DOHH2 (cell line): ENCODE results near the gene ZNF469.

Source experiments
- H3F3A ChIP-seq: fragments of 200-600 bp; sonication (generic), shearing (Covaris generic); 2 replicates; pipeline ENCODE4 v1.6.0; 2016; ENCODE audit warnings: antibody characterized with exemption, mild to moderate bottlenecking; ENCODE audit not compliant: control insufficient read depth, insufficient read depth
- H3K27ac ChIP-seq: fragments of 200-600 bp; sonication (generic); 2 replicates; pipeline ENCODE4 v1.5.1; 2014; ENCODE audit warnings: low read depth, mild to moderate bottlenecking, low read length, moderate library complexity
- H3K27me3 ChIP-seq: fragments of 200-600 bp; sonication (generic); 2 replicates; pipeline ENCODE4 v1.6.1; 2014; ENCODE audit warnings: mild to moderate bottlenecking, low read length, mixed read lengths; ENCODE audit not compliant: control insufficient read depth
- H3K36me3 ChIP-seq: fragments of 200-600 bp; sonication (generic); 2 replicates; pipeline ENCODE4 v1.6.1; 2014; ENCODE audit warnings: mild to moderate bottlenecking, low read length, moderate library complexity, mixed read lengths; ENCODE audit not compliant: control insufficient read depth
- H3K4me1 ChIP-seq: fragments of 200-600 bp; sonication (generic); 2 replicates; pipeline ENCODE4 v1.6.1; 2014; ENCODE audit warnings: mild to moderate bottlenecking, low read length, mixed read lengths; ENCODE audit not compliant: control insufficient read depth
- H3K4me2 ChIP-seq: fragments of 200-600 bp; sonication (generic); 2 replicates; pipeline ENCODE4 v1.6.0; 2014; ENCODE audit warnings: mild to moderate bottlenecking, low read length, moderate library complexity
- H3K4me3 ChIP-seq: fragments of 200-600 bp; sonication (generic); 2 replicates; pipeline ENCODE4 v1.5.1; 2014; ENCODE audit warnings: mild to moderate bottlenecking, low read length, mixed read lengths
- H3K79me2 ChIP-seq: fragments of 200-600 bp; sonication (generic); 2 replicates; pipeline ENCODE4 v1.6.1; 2014; ENCODE audit warnings: mild to moderate bottlenecking, low read length, mixed read lengths; ENCODE audit not compliant: control insufficient read depth
- H3K9me2 ChIP-seq: fragments of 200-600 bp; sonication (generic); replicated peaks from 2 replicates; pipeline ENCODE4 v1.6.1; 2014; ENCODE audit warnings: mild to moderate bottlenecking, low read length, mixed read lengths; ENCODE audit not compliant: control insufficient read depth
- H3K9me3 ChIP-seq: fragments of 200-600 bp; sonication (generic); 2 replicates; pipeline ENCODE4 v1.6.1; 2014; ENCODE audit warnings: antibody characterized with exemption, low read length, mixed read lengths; ENCODE audit not compliant: control insufficient read depth, insufficient read depth
- H4K20me1 ChIP-seq: fragments of 200-600 bp; sonication (generic); 2 replicates; pipeline ENCODE4 v1.6.0; 2014; ENCODE audit warnings: low read depth, mild to moderate bottlenecking, antibody characterized with exemption, low read length, moderate library complexity; ENCODE audit not compliant: control insufficient read depth, insufficient read depth
- EZH2phosphoT487 ChIP-seq: fragments of 200-600 bp; sonication (generic); IDR thresholded peaks from 2 replicates; pipeline ENCODE4 v1.6.1; 2017; ENCODE audit warnings: borderline replicate concordance, mild to moderate bottlenecking, antibody characterized with exemption, low read length, moderate library complexity, mixed read lengths
- TF ChIP-seq, protein P1 (sequence below): fragments of 200-600 bp; sonication (generic); IDR thresholded peaks from one replicate; pipeline ENCODE4 v1.5.1; 2014; ENCODE audit warnings: antibody characterized with exemption, mild to moderate bottlenecking, low read depth, low read length; ENCODE audit not compliant: poor library complexity, severe bottlenecking

The ZNF469 gene

DNA sequence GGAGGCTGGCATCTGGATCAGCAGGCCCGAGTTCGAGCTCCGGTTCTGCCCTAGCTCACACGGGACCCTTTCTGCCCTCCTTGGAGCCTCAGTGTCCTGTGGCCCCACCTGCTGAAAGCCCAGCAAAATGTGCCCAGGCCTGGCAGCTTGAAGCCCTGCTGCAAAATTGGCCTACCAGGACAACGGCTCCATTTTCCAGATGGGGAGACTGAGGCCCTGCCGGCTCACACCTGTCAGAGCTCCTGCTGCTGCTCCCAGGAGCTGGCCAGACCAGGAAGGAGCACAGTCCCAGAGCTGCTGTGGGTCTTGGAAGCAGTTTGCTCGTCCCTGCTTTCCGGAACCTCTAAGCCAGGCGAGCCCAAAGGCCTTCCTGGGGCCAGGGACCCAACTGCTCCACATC is 17.4 kb downstream of the ZNF469 start:
- no peak overlapping the region for H3K4me2 ChIP-seq
- no peaks in the 10 kb centered on the region for H3K36me3 ChIP-seq
- no peaks in the 10 kb centered on the region for H3K79me2 ChIP-seq
- H4K20me1 ChIP-seq: no peaks in the 10 kb centered on the region
- no peaks in the 10 kb centered on the region for H3K9me3 ChIP-seq
- TF ChIP-seq, protein P1, sequence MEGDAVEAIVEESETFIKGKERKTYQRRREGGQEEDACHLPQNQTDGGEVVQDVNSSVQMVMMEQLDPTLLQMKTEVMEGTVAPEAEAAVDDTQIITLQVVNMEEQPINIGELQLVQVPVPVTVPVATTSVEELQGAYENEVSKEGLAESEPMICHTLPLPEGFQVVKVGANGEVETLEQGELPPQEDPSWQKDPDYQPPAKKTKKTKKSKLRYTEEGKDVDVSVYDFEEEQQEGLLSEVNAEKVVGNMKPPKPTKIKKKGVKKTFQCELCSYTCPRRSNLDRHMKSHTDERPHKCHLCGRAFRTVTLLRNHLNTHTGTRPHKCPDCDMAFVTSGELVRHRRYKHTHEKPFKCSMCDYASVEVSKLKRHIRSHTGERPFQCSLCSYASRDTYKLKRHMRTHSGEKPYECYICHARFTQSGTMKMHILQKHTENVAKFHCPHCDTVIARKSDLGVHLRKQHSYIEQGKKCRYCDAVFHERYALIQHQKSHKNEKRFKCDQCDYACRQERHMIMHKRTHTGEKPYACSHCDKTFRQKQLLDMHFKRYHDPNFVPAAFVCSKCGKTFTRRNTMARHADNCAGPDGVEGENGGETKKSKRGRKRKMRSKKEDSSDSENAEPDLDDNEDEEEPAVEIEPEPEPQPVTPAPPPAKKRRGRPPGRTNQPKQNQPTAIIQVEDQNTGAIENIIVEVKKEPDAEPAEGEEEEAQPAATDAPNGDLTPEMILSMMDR: no peak
- no peak for TF ChIP-seq EZH2phosphoT487
- H3K9me2 ChIP-seq: no peaks in the 10 kb centered on the region
- H3K27me3 ChIP-seq: no peaks in the 10 kb centered on the region
- no peak overlapping the region for H3K4me3 ChIP-seq
- H3K27ac ChIP-seq: no peak overlapping the region
- no peaks in the 10 kb centered on the region for H3K4me1 ChIP-seq
- no peaks in the 10 kb centered on the region for H3F3A ChIP-seq

DNA sequence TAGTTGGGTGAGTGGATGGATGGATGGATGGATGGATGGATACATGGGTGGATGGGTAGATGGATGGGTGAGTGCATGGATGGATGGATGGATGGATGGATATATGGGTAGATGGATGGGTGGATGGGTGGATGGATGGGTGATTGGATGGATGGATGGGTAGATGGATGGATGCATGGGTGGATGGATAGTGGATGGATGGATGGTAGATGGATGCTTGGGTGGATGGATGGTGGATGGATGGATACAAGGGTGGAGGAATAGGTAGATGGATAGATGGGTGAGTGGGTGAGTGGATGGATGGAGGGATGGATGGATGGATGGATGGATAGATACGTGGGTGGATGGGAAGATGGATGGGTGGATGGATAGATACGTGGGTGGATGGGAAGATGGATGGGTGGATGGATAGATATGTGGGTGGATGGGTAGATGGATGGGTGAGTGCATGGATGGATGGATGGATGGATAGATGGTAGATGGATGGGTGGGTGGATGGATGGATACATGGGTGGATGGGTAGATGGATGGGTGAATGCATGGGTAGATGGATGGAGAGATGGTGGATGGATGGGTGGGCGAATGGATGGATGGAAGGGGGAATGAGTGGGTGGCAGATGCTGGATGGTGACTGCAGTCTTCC is 19.0 kb downstream of the ZNF469 start:
- no peaks in the 10 kb centered on the region for H3K9me3 ChIP-seq
- TF ChIP-seq EZH2phosphoT487: no peak
- TF ChIP-seq, protein P1: no peak
- no peak overlapping the region for H3K4me2 ChIP-seq
- H3K27ac ChIP-seq: no peak overlapping the region
- H3K79me2 ChIP-seq: no peaks in the 10 kb centered on the region
- no peaks in the 10 kb centered on the region for H3F3A ChIP-seq
- no peaks in the 10 kb centered on the region for H3K4me1 ChIP-seq
- H4K20me1 ChIP-seq: no peaks in the 10 kb centered on the region
- no peaks in the 10 kb centered on the region for H3K9me2 ChIP-seq
- H3K27me3 ChIP-seq: no peaks in the 10 kb centered on the region
- no peaks in the 10 kb centered on the region for H3K36me3 ChIP-seq
- H3K4me3 ChIP-seq: no peak overlapping the region

DNA sequence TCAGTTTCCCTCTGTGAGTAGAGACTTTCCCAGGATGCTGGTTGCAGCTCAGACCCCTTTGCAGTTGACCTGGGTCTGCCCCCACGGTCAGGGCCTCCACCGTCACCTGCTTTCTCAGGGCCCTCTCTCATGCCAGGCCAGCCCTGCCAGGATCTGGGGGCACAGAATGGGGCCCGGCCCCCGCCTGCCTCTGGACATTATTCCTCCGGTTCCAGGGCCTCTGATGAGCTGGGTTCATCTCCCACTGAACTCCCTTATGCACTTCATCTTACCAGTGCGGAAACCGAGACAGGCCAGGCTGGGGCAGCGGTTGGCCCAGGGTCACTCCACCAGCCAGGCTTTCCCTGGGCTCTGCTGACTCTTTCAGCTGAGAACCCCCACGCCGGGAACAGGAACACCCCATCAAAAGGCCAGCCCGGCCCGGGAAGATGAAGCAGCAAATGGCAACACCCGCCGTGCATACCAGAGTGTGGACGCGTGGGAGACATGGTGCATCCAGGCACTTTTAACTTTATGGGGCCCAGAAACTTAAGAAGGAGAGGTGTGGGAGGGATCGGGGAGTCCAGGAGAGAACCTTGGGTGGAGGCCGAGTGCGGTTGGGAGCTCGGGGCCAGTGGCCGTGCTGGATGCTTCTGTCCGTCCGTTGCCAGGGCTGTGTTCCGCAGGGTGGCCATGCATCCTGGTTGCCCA is 19.9 kb downstream of the ZNF469 start:
- Histone ChIP-seq H4K20me1 (no peaks in the 10 kb centered on the region), H3K27me3 (no peaks in the 10 kb centered on the region), H3K4me2 (no peak overlapping the region), H3K27ac (no peak overlapping the region), H3F3A (no peaks in the 10 kb centered on the region), H3K79me2 (no peaks in the 10 kb centered on the region), H3K4me3 (no peak overlapping the region), H3K4me1 (no peaks in the 10 kb centered on the region), H3K9me3 (no peaks in the 10 kb centered on the region), H3K36me3 (no peaks in the 10 kb centered on the region), H3K9me2 (no peaks in the 10 kb centered on the region)
- no peak for TF ChIP-seq EZH2phosphoT487
- TF ChIP-seq, protein P1: no peak
